GM12891 (cell line): ENCODE data around the gene CEP192.
"Not testable (repeated sequence)": the region's sequence is repeated elsewhere in the genome, so short reads cannot be mapped to it uniquely, and the experiment has no call there.

Experiments used
- DNase-seq: peaks from one replicate; pipeline ENCODE4 v3.0.0; 2011; ENCODE audit warnings: low spot score; ENCODE audit not compliant: insufficient read length
- FAIRE-seq: peaks from 2 replicates; lab custom pipeline; 2011; peaks lifted over from hg19 to GRCh38; lab: Jason Lieb, UNC
- PAX5 ChIP-seq: IDR thresholded peaks from 2 replicates; pipeline ENCODE4 v1.6.1; 2011; ENCODE audit warnings: low read length, moderate library complexity, mild to moderate bottlenecking; ENCODE audit not compliant: insufficient read depth, severe bottlenecking
- POLR2A ChIP-seq: IDR thresholded peaks from 2 replicates; pipeline ENCODE4 v1.6.1; 2011; ENCODE audit warnings: low read depth, low read length, control low read depth
- POLR2AphosphoS5 ChIP-seq: IDR thresholded peaks from 2 replicates; pipeline ENCODE4 v1.6.1; 2011; ENCODE audit warnings: low read depth, low read length, control low read depth
- POU2F2 ChIP-seq: IDR thresholded peaks from 2 replicates; pipeline ENCODE4 v1.6.1; 2011; ENCODE audit warnings: low read depth, mild to moderate bottlenecking, control low read depth, low read length, moderate library complexity
- SPI1 ChIP-seq: IDR thresholded peaks from 2 replicates; pipeline ENCODE4 v1.6.1; 2011; ENCODE audit warnings: low read depth, low read length, control low read depth
- TAF1 ChIP-seq: IDR thresholded peaks from 2 replicates; pipeline ENCODE4 v1.6.1; 2011; ENCODE audit warnings: low read depth, low read length, control low read depth

The CEP192 gene

DNA sequence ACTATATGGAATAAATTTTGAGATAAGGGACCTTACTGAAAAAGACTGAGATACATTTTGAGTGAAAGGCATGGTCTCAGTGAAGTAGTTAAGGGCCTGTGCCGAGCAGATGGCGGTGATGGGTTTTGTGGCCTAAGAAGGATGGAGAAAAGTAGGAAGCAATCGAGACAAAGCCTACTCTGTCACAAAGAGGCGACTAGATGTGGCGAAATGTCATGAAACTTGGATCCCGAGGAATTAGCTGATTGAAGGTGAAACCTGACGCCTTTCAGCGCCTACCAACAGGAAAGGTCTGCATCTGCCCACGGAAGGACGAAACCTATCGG, 558 bp upstream of the CEP192 start:
- FAIRE-seq (no peak), DNase-seq (no peak)
- no peak for TF ChIP-seq PAX5
- no peak; the same call in 1 of the 2 replicates for TF ChIP-seq POU2F2
- TF ChIP-seq SPI1 = no peak
- no peak for TF ChIP-seq POLR2A
- TF ChIP-seq TAF1 = no peak
- TF ChIP-seq POLR2AphosphoS5 = no peak

DNA sequence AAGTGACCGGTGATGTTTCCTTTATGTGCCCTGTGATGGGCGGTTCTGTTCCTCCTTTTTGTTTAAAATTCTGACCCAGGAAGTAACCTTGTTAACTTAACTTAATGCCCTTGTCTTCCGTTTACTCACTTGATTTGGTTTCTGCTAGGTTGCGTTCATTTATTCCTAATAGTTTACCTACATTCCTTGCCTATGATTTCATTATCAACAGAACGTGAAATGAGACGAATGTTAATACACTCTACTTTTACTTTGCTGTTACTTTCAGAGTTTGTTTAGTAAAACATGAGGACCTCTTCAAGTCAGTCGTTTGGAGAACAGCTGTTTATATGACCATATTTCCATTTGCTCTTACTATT, 638 bp downstream of the CEP192 start:
- no peak for FAIRE-seq
- DNase-seq = no peak
- no peak for TF ChIP-seq POLR2AphosphoS5
- 0 out of 2 replicates have a peak, but pooled peaks have one; percentile 4 for TF ChIP-seq SPI1

- TF ChIP-seq SPI1 (no peak), POU2F2 (no peak), PAX5 (no peak), TAF1 (no peak), POLR2AphosphoS5 (no peak)
- FAIRE-seq (no peak), DNase-seq (no peak)
These were observed 2.3 kb downstream of the CEP192 start for GRCh38 chr18:12993439-12993838.

DNA sequence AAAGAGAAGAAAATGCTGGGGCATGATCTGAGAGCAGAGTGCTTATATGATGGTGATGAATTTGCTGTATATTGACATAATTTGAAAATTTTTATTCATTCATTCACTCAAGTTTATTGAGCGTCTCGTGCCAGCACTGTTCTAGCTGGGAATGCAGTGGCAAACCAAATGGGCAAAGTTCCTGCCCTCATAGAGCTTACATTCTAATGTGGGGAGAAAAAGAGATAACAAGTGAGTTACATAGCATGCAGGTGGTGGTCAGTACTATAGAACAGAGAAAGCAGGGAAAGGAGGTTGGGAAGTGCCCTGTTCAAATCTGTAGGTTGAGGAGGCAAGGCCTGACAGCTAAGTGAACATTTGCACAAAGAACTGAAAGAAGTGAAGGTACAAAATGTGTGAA, 4.3 kb downstream of the CEP192 start:
- FAIRE-seq (no peak), DNase-seq (no peak)

DNA sequence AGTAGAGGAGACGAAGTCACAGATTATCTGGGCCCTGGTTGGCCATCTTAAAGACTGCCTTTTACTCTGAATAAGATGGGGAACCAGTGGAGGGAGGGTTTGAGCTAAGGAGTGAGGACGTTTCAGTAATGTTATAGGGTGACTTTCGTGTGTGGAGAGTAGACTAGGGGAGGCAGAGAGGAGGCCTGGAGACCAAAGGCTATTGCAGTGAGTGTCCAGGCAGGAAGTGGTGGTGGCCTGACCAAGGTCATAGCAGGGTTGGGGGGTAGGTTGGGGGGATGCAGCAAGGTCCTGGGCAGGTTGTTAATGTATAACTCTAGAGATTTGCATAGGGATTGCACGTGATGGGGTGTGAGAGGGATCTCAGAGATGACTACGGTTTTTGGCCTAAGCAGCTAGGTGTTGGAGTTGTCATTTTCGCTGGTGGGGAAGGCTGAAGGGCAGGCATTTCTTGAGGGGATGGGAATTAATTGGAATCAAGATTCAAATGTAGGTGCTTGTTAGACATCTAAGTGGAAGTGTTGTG, 4.9 kb downstream of the CEP192 start:
- no peak for DNase-seq
- TF ChIP-seq TAF1 = no peak
- peak; percentile 87 for TF ChIP-seq POU2F2
- FAIRE-seq = peak; percentile 68

More for the DNA sequence above, 4.3 kb downstream of the CEP192 start:
- TF ChIP-seq SPI1 = no peak
- TF ChIP-seq POLR2AphosphoS5 = no peak
- TF ChIP-seq TAF1 = no peak
- no peak for TF ChIP-seq POLR2A
- no peak for TF ChIP-seq PAX5

DNA sequence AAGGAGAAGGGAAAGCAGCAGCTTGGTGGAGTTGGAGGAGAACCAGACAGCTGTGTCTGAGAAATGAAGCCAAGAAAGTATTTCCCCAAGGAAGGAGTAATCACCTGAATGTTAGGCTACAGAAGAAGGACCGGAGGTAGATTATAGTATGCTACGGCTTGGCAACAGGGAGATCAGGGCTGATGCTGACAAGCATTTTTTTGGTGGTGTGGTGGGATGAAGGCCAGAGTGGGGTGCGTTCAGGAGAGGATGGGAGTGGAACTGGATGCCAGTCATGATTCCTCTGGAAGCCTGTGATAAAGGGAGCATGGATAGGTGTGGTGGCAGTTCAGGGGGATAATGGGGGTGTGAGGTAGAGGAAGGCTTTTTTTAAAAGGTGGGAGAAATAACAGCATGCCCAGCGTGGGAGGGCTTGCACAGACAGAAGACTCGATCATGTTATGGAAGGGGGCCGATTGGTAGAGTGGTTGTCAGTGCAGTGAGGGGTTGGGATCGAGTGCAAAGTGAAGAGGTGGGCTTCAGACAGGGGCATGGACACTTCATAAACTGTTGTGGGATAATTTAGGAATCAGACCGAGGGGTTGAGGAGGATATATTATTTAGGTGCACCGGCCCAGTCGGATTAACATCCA, 5.6 kb downstream of the CEP192 start:
- TF ChIP-seq POLR2A = no peak
- no peak for TF ChIP-seq SPI1
- no peak for TF ChIP-seq TAF1
- no peak for TF ChIP-seq POLR2AphosphoS5
- no peak for TF ChIP-seq POU2F2
- TF ChIP-seq PAX5 = no peak
- DNase-seq (no peak), FAIRE-seq (peak; percentile 77)

- not testable (repeated sequence) for FAIRE-seq, DNase-seq
These were observed 6.2 kb downstream of the CEP192 start for GRCh38 chr18:12997330-12997729.

- TF ChIP-seq POLR2A (no peak), SPI1 (no peak), POLR2AphosphoS5 (no peak), POU2F2 (no peak)
- FAIRE-seq = peak; percentile 70
- DNase-seq = no peak
These were observed 7.3 kb downstream of the CEP192 start for GRCh38 chr18:12998332-12999060.

- FAIRE-seq (no peak), DNase-seq (no peak)
- no peak for TF ChIP-seq TAF1
- no peak for TF ChIP-seq POU2F2
- TF ChIP-seq POLR2AphosphoS5 = no peak
- no peak for TF ChIP-seq POLR2A
- no peak for TF ChIP-seq SPI1
- no peak for TF ChIP-seq PAX5
These were observed 12.3 kb downstream of the CEP192 start for GRCh38 chr18:13003466-13003896.

DNA sequence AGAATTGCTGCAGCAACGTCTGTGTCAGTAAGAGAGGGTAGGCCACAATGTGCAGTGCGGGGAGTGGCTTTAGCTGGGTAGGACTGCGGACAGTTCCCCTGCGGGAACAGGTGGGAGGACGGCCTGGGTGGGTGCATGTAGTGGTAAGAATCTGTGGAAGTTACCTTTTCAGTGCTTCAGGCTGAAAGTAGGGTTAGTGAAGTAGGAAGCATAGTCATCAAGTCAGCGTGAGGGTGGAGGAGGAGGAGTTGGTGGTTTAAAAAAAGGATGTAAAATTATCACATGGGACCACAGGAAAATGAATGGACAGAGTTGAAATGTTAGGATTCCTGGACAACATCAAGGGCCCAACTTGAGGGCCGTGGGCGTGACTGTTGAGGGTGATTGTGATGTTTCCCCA, 13.2 kb downstream of the CEP192 start:
- peak; percentile 47 for FAIRE-seq
- no peak for DNase-seq

GRCh38 chr18:13005289-13005688, 14.1 kb downstream of the CEP192 start:
- FAIRE-seq (no peak), DNase-seq (no peak)
- no peak for TF ChIP-seq SPI1
- TF ChIP-seq POU2F2 = no peak

More for the DNA sequence above, 13.2 kb downstream of the CEP192 start:
- no peak for TF ChIP-seq TAF1
- TF ChIP-seq POLR2AphosphoS5 = no peak
